Lower lobe of right lung (tissue), 2 donors: ENCODE data around the gene OR52B6. TPM values are rescaled to one million over a fixed set of nuclear protein-coding genes. Genes with fewer than 3 reads are reported as not detected.
A peak's percentile ranks its signal among the peaks of the same experiment; 100 is the strongest.

Experiments
- ATAC-seq, 2 donors: fragments of 200-7000 bp; cut with Tn5 transposase; one replicate each; pipeline ENCODE4 v1.9.1; 2020 to 2022; ENCODE audit warnings: mild to moderate bottlenecking in 2 of 2, moderate library complexity in 2 of 2
- DNase-seq: peaks from one replicate; pipeline ENCODE4 v3.0.0-alpha.2; 2020
- H3K27ac ChIP-seq: fragments of 200-600 bp; one replicate; pipeline ENCODE4 v1.8.0; 2022
- H3K27me3 ChIP-seq: fragments of 200-600 bp; one replicate; pipeline ENCODE4 v1.8.0; 2022; ENCODE audit warnings: low read depth
- H3K36me3 ChIP-seq: fragments of 200-600 bp; one replicate; pipeline ENCODE4 v1.8.0; 2022; ENCODE audit warnings: mild to moderate bottlenecking
- H3K4me1 ChIP-seq: fragments of 200-600 bp; one replicate; pipeline ENCODE4 v1.8.0; 2022
- H3K4me3 ChIP-seq: fragments of 200-600 bp; one replicate; pipeline ENCODE4 v1.8.0; 2022; ENCODE audit warnings: mild to moderate bottlenecking
- H3K9me3 ChIP-seq: fragments of 200-600 bp; one replicate; pipeline ENCODE4 v1.8.0; 2022
- CTCF ChIP-seq: fragments of 200-600 bp; IDR thresholded peaks from one replicate; pipeline ENCODE4 v1.8.0; 2022; ENCODE audit warnings: antibody characterized with exemption, mild to moderate bottlenecking
- intact Hi-C: fragments of 100-400 bp; cut with DNase I; formaldehyde crosslinking; loops from one replicate; pipeline ENCODE4 v1.11.0; 2022
- total RNA-seq: library from RNA; stranded (reverse); fragmentation: NEBNext Ultra II Directional; extraction: Animal tissue kit (Norgen Biotek cat#: 25700); gene quantifications from one replicate; pipeline ENCODE4 v1.2.1, GENCODE V29; 2021
- donor health status: DM: no; HTN: yes; CAD: no; lungs with severe emphysema.

OR52B6 gene
- total RNA-seq, 1 donor from 2014 or later = not detected

DNA sequence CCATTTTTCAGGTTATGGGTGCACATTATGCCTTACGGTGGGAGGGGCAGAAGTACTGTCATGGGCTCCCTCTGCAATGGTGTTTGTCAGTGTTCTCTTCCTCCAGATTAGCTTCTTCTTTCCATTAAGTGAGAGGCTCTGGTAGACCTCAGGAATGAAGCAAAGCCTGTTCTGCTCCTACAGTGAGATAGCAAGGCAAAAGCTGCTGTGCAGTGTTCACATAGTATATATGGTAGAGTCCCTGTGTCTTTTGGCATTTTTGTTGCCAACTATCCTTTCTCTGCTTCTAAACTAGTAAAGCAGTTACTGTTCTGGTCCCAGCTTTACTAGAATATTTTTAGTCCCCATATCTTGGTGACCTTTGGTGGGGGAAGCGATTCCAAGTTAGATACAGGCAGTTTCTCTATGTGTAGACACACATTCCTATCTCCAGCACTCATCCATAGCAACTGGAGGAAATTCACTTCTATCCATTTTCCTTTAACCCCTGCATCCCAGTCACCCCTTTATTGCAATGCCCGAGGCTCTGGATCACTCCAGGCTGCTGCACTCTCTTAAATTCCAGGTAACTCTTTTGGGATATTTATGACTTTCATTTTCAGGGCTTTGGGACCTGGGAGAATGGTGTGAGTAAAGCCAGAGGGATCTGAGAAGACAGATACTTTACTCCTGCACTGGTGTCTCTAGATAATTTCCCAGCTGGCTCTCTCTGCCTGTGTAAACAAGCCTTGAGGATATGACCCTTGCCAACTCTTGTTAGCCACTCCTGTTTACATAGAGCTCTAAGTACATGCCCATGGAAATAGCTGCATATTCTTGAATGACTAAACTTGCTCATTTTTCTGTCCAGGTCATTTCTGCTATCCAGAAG lies 40.2 kb downstream of the OR52B6 start:
- H3K27me3 ChIP-seq = no peaks in the 10 kb centered on the region
- intact Hi-C loops = no loop called here
- no peak for TF ChIP-seq CTCF
- H3K4me3 ChIP-seq = no peak overlapping the region
- peak; percentile 74 to 78 for ATAC-seq
- H3K36me3 ChIP-seq = no peaks in the 10 kb centered on the region
- H3K4me1 ChIP-seq = peaks cover 42% of the 10 kb centered on the region
- no peak for DNase-seq
- no peaks in the 10 kb centered on the region for H3K9me3 ChIP-seq
- peak overlapping the region; percentile 26 for H3K27ac ChIP-seq

- no peak for TF ChIP-seq CTCF
- DNase-seq = no peak
- no peaks in the 10 kb centered on the region for H3K36me3 ChIP-seq
- peaks cover 46% of the 10 kb centered on the region for H3K4me1 ChIP-seq
- H3K27me3 ChIP-seq = no peaks in the 10 kb centered on the region
- no peak overlapping the region for H3K4me3 ChIP-seq
- ATAC-seq = no peak
- intact Hi-C loops = no loop called here
- peak overlapping the region; percentile 26 for H3K27ac ChIP-seq
- no peaks in the 10 kb centered on the region for H3K9me3 ChIP-seq
Measured at GRCh38 chr11:5621580-5621979, 40.9 kb downstream of the OR52B6 start.

DNA sequence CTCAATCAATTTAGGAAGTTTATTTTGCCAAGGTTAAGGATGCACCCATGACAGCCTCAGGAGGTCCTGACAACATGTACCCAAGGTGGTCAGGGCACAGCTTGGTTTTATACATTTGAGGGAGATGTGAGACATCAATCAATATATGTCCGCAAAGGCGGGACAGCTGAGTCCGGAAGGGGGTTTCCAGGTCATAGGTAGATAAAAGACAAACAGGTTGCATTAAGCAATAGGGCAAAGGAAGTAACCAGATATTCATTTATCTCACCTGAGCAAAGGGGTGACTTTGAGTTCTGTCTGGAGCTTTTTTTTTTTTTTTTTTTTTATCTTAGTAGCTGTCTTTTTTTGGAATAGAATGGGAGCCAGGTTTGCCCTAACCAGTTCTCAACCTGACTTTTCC lies 42.1 kb downstream of the OR52B6 start:
- Histone ChIP-seq H3K27me3 (no peaks in the 10 kb centered on the region), H3K36me3 (no peaks in the 10 kb centered on the region), H3K4me3 (no peak overlapping the region), H3K4me1 (peaks cover 46% of the 10 kb centered on the region), H3K27ac (no peak overlapping the region), H3K9me3 (no peaks in the 10 kb centered on the region)
- no peak for TF ChIP-seq CTCF
- intact Hi-C loops = no loop called here
- DNase-seq = no peak
- no peak for ATAC-seq

GRCh38 chr11:5624489-5625279 lies 44.0 kb downstream of the OR52B6 start, which contains the start of gene TRIM34:
TSS of gene TRIM34 (plus strand) at chr11:5625001. CDS start at chr11:5632332, 7,331 bp downstream.
- H3K9me3 ChIP-seq = no peaks in the 10 kb centered on the region
- no peaks in the 10 kb centered on the region for H3K36me3 ChIP-seq
- H3K4me1 ChIP-seq = peaks cover 46% of the 10 kb centered on the region
- H3K27ac ChIP-seq = peak within 1 kb of the TSS; percentile 84
- H3K4me3 ChIP-seq = peak within 1 kb of the TSS; percentile 67
- no peak for TF ChIP-seq CTCF
- H3K27me3 ChIP-seq = no peaks in the 10 kb centered on the region
- peak; percentile 94 to 96 for ATAC-seq
- DNase-seq = no peak
- intact Hi-C loops = no loop called here

DNA sequence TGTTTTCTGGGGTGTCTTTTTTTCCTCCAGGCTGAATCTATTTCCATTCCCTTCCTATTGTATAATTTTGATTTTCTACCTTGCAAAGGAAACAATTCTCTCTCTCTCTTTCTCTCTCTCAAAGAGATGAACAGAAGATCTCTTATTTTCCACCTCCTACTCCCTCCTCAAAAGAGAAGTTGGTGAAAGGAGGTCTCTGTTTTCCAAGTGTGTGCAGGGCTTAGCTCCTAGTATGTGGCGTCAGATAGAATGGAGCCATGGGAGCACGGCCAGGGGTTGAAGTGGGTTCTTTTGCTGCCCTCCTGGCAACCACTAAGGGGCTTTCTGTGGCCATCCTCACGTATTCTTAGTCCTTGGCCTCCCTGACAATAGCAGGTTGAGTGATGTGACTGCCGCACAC lies 44.6 kb downstream of the OR52B6 start:
- no peaks in the 10 kb centered on the region for H3K36me3 ChIP-seq
- no peak for DNase-seq
- H3K4me3 ChIP-seq = peak overlapping the region; percentile 67
- TF ChIP-seq CTCF = no peak
- H3K4me1 ChIP-seq = peaks cover 41% of the 10 kb centered on the region
- intact Hi-C loops = no loop called here
- no peaks in the 10 kb centered on the region for H3K9me3 ChIP-seq
- H3K27me3 ChIP-seq = no peaks in the 10 kb centered on the region
- peak overlapping the region; percentile 84 for H3K27ac ChIP-seq
- peak; percentile 8 to 15 for ATAC-seq
